GM12801 (cell line): ENCODE results near the gene CD84.

ENCODE experiments used
- TF ChIP-seq, protein P1 (sequence below): IDR thresholded peaks from one replicate; pipeline ENCODE4 v1.5.1; 2011; ENCODE audit warnings: control low read depth; ENCODE audit not compliant: insufficient read length; ENCODE audit errors: extremely low read depth

Gene CD84

DNA sequence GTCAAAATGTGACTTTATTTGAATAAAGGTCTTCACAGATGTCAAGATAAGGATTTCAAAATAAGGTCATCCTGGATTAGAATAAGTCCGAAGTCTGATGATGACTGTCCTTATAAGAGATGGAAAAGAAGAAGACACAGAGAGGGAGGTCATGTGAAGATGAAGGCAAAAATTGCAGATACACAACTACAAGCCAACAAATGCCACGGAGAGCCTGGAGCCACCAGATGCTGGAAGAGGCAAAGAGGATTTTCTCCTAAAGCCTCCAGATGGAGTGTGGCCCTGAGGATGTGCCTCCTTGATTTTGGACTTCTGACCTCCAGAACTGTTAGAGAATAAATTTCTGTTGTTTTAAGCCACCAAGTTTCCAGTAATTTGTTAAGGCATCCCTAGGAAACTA lies 36.4 kb upstream of the CD84 start:
- TF ChIP-seq, protein P1, sequence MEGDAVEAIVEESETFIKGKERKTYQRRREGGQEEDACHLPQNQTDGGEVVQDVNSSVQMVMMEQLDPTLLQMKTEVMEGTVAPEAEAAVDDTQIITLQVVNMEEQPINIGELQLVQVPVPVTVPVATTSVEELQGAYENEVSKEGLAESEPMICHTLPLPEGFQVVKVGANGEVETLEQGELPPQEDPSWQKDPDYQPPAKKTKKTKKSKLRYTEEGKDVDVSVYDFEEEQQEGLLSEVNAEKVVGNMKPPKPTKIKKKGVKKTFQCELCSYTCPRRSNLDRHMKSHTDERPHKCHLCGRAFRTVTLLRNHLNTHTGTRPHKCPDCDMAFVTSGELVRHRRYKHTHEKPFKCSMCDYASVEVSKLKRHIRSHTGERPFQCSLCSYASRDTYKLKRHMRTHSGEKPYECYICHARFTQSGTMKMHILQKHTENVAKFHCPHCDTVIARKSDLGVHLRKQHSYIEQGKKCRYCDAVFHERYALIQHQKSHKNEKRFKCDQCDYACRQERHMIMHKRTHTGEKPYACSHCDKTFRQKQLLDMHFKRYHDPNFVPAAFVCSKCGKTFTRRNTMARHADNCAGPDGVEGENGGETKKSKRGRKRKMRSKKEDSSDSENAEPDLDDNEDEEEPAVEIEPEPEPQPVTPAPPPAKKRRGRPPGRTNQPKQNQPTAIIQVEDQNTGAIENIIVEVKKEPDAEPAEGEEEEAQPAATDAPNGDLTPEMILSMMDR, result no peak

DNA sequence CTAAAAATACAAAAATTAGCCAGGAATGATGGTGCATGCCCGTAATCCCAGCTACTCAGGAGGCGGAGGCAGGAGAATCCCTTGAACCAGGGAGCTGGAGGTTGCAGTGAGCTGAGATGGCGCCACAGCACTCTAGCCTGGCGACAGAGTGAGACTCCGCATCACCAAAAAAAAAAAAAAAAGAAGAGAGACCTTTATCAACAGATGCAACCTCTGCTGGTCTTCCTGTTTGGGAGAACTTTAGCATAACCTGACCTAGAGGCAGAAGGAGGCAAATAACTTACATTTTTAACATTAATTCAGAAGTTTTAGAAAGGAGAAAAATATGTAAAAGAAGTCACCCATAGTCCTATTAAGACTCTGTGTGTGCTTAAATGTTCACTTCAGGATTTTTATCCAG lies 35.1 kb upstream of the CD84 start:
- TF ChIP-seq, protein P1, result no peak

DNA sequence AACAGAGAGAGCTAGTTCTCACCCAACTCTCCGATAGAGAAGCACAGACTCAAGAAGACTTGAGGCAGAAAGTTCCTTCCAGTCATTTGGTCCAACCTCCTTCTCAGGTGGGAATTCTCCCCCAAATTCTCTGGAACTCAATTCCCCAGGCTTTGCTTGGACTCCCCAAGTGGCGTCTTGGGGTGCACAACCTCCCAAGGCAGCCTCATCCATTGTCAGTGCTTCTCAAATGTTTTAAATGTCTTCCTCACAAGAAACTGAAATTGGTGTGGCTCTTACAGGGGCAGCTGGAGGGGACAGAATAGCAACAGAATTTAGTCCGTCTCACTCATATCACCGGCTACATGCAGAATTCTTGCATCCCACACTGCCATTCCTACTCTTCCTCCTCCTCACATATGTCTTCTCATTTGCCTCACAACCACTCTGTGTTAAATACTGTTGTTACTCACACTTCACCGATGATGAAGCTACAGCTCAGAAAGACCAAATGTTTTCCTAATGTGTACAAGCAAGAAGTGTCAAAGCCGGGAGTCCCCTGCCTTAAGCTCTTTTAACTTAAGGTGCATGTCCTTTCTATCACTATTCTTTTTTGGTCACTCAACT lies 33.4 kb upstream of the CD84 start:
- TF ChIP-seq, protein P1, result no peak

DNA sequence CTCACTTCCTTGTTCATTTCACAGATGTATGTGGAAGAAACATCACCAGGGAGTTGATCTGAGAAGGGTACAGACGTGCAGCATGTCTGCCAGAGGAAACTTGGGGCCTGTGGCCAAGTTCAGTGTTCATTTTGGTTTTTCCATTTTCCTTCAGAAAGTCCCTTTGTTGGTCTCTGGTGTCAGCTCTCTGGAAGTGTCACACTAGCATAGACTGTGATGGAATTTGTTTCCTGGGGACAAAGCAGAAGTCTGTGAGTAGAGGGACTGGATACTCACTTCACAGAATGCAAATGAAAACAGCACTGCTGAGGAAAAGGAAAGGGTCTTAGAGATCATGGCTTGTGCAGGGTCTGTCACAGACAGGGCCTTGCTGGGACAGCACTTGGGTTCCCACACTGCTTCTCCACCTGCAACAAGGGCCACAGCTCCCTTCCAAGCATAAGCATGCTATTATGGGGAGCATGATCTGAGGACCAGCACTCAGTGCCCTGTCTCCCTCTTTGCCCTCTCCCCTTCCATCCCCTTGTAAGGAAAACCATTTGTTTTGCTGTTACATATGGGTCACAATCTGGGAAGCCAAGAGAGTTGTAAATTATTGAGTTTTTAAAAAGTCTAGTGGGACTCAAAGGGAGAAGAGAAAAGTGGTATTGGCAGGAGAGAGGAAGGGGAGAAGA lies 31.4 kb upstream of the CD84 start:
- TF ChIP-seq, protein P1, result no peak

DNA sequence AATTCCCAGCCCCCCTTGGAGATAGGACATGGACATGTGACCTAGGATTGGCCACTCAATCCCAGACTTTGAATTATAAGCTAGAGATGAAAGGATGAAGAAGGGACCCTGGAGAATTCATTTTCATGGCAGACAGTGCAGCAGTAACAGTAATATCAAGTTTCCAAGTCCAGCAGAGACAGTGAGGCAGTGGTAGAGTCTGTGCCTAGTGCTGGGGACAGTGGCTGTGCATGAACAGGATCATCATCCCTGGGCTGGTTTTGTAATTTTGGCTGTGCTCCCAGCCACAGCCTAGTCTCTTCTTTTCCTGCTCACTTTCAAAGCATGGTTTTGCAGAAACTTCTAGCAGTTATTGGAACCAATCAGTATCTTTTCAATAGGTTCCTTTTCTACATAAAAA lies 29.6 kb upstream of the CD84 start:
- TF ChIP-seq, protein P1, result no peak

DNA sequence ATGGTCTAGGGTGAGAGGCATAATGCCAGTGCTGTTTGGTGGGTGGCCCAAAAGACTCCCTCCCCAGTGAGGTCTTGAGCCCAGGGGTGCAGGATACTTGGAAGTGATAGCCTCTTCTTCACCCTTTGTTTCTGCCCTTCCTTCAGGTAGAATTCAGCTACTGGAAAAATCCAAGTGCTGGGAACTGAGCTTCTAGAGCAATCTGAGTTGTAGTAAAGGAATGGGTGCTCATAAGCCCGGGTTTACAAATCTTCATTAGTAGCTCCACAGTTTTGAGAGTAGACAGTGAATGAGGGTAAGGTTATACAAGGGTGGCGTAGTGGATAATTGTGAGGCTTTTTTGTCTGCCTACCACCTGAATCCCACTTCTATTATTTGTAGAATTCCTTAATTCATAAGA lies 29.2 kb upstream of the CD84 start:
- TF ChIP-seq, protein P1, result no peak

DNA sequence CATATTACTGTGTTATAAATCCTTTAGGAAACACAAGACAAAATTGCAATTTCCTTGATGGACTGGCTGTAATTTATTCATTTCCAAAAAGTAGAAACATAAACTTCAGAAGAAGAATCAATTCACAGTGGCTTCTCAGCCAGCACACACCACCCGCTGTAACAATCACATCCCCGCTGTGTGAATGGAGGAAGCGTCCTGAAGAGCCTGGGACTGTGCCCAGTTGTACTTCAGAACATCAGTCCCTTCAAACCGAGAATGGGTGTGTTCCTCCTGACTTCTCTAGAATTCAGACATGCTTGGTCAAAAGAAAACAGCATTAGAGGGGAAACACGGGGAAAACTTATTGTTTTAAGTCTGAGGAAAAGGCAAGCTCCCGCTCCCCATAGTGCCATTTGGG lies 28.8 kb upstream of the CD84 start:
- TF ChIP-seq, protein P1, result no peak
